Fibroblast of the conjunctiva (primary cell): ENCODE results near the gene GOLGA1.

Experiments used
- DNase-seq: peaks from one replicate; pipeline ENCODE4 v3.0.0-alpha.2; 2010; ENCODE audit warnings: low read depth

GOLGA1 gene

GRCh38 chr9:124835026-124835557, 105.8 kb downstream of the GOLGA1 start:
- peak; percentile 61 for DNase-seq

GRCh38 chr9:124834591-124834990, 106.3 kb downstream of the GOLGA1 start:
- no peak for DNase-seq

DNA sequence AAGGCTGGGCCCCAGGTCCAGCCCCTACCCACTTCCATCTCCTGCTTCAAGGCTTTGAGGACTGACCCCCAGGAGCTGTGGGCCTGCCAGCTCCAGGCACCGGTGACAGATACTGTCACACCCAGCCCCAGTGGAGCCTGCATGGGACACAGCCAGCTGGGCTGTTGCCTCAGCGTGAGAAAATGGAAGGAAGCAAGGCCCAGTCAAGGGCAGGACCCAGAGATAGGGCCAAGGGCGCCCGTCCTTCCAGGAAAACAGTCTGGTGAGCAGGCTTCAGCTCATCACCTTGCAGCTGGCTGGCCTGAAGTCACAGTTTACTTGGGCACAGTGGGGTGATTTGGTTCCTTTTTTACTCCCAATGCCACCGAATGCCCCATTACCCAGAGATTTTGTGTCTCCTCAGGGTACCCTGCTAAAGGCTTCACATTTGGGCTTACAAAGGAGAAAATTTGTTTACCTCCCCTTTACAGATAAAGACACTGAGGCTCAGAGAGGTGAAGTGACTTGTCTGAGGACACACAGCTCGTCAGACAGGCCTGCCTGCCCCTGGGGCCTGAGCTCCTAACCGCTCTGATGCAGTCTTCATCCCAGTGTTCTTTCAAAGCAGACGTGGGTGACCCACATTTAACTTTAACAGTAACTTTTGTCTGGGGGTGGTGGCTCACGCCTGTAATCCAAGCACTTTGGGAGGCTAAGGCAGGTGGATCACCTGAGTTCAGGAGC, 109.1 kb downstream of the GOLGA1 start:
- no peak for DNase-seq

- DNase-seq, result no peak
Observed at GRCh38 chr9:124830593-124830992, 110.3 kb downstream of the GOLGA1 start.

GRCh38 chr9:124829334-124829669, 111.6 kb downstream of the GOLGA1 start:
- DNase-seq, result no peak

DNA sequence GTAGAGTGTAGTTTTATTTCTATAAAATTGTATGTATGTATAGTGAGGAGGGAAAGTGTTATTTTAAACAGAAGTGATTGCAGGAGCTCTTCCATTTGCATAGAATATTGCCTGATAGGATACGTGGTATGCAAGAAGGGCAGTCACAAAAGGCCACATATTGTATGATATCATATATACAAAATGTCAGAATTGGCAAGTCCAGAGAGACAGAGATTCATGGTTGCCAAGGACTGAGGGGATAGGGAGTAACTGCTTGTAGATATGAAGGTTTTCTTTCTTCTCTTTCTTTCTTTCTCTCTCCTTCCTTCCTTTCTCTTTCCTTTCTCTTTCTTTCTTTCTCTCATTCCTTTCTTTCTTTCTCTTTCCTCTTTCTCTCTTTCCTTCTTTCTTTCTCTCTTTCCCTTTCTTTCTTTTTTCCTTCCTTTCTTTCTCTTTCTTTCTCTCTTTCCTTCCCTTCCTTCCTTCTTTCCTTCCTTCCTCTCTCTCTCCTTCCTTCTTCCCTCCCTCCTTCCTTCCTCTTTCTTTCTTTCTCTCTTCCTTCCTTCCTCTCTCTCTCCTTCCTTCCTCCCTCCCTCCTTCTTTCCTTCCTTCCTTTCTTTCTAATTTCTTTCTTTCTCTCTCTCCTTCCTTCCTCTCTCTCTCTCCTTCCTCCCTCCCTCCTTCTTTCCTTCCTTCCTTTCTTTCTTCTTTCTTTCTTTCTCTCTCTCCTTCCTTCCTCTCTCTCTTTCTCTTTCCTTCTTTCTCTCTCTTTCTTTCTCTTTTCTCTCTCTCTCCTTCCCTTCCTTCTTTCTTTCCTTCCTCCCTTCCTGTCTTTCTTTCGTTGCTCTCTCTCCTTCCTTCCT, 112.2 kb downstream of the GOLGA1 start:
- no peak for DNase-seq
